ENCODE data around the gene LRRC32. TPM values are rescaled to one million over a fixed set of nuclear protein-coding genes. Genes with fewer than 3 reads are reported as not detected.

The LRRC32 gene
- polyA plus RNA-seq, 2 donors: 8.1 to 8.5 TPM

- H3K36me3 ChIP-seq (ENCODE audit: control insufficient read depth in 2 of 2, insufficient read depth in 2 of 2, low read length in 1 of 2): no peaks in the 10 kb centered on the region
- H3K27ac ChIP-seq (ENCODE audit: low read depth in 2 of 2, low read length in 1 of 2): no peak overlapping the region
- no peaks in the 10 kb centered on the region for H3K27me3 ChIP-seq (ENCODE audit: control insufficient read depth in 1 of 2, insufficient read depth in 2 of 2, low read length in 2 of 2)
- no peaks in the 10 kb centered on the region for H3K9me3 ChIP-seq (ENCODE audit: control insufficient read depth in 2 of 2, insufficient read depth in 1 of 2, low read depth in 1 of 2, low read length in 1 of 2)
- 50 to 82% methylated on average over 1 of the region's 1 CpG for WGBS, 2 donors
- no peak overlapping the region for H3K4me3 ChIP-seq (ENCODE audit: low read depth in 1 of 2, low read length in 2 of 2)
- H3K4me1 ChIP-seq (ENCODE audit: control insufficient read depth in 2 of 2, insufficient read depth in 2 of 2, low read length in 1 of 2): peaks cover 0 to 2% of the 10 kb centered on the region in 2 donors
Observed at GRCh38 chr11:76691655-76692054, 21.1 kb upstream of the LRRC32 start.

- no peaks in the 10 kb centered on the region for H3K36me3 ChIP-seq (ENCODE audit: control insufficient read depth in 2 of 2, insufficient read depth in 2 of 2, low read length in 1 of 2)
- H3K9me3 ChIP-seq (ENCODE audit: control insufficient read depth in 2 of 2, insufficient read depth in 1 of 2, low read depth in 1 of 2, low read length in 1 of 2): no peaks in the 10 kb centered on the region
- 87 to 88% methylated on average over 3 of the region's 3 CpGs for WGBS, 2 donors
- H3K27me3 ChIP-seq (ENCODE audit: control insufficient read depth in 1 of 2, insufficient read depth in 2 of 2, low read length in 2 of 2): no peaks in the 10 kb centered on the region
- no peak overlapping the region for H3K4me3 ChIP-seq (ENCODE audit: low read depth in 1 of 2, low read length in 2 of 2)
- H3K4me1 ChIP-seq (ENCODE audit: control insufficient read depth in 2 of 2, insufficient read depth in 2 of 2, low read length in 1 of 2): peaks cover 0 to 2% of the 10 kb centered on the region in 2 donors
- H3K27ac ChIP-seq (ENCODE audit: low read depth in 2 of 2, low read length in 1 of 2): no peak overlapping the region
Observed at GRCh38 chr11:76690736-76691135, 20.2 kb upstream of the LRRC32 start.

GRCh38 chr11:76689313-76690260 lies 19.0 kb upstream of the LRRC32 start:
- Histone ChIP-seq H3K9me3 (ENCODE audit: control insufficient read depth in 2 of 2, insufficient read depth in 1 of 2, low read depth in 1 of 2, low read length in 1 of 2) (peaks cover 0 to 1% of the 10 kb centered on the region in 2 donors), H3K4me1 (ENCODE audit: control insufficient read depth in 2 of 2, insufficient read depth in 2 of 2, low read length in 1 of 2) (peaks cover 0 to 2% of the 10 kb centered on the region in 2 donors), H3K36me3 (ENCODE audit: control insufficient read depth in 2 of 2, insufficient read depth in 2 of 2, low read length in 1 of 2) (no peaks in the 10 kb centered on the region), H3K27me3 (ENCODE audit: control insufficient read depth in 1 of 2, insufficient read depth in 2 of 2, low read length in 2 of 2) (no peaks in the 10 kb centered on the region), H3K27ac (ENCODE audit: low read depth in 2 of 2, low read length in 1 of 2) (no peak overlapping the region), H3K4me3 (ENCODE audit: low read depth in 1 of 2, low read length in 2 of 2) (no peak overlapping the region)
- WGBS, 2 donors: 74 to 77% methylated on average over 24 to 26 of the region's 26 CpGs

DNA sequence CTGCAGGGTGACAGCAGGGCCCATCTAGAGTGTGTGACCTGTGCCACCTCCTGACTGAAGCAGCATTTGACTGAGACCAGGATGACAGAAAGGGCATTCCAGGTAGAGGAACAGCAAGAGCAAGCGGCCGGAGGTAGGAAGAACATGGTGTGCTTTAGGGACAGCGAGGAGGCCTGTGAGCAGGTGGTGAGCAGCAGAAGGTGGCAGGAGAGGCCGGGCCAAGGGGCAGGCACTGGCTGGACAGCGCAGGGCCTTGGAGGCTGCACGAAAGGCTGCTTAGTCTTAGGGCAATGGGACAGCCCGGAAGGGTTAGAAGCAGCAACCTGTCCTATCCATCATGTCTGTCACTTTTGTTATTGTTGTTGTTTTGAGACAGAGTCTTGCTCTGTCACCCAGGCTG lies 17.6 kb upstream of the LRRC32 start:
- Histone ChIP-seq H3K36me3 (ENCODE audit: control insufficient read depth in 2 of 2, insufficient read depth in 2 of 2, low read length in 1 of 2) (no peaks in the 10 kb centered on the region), H3K4me3 (ENCODE audit: low read depth in 1 of 2, low read length in 2 of 2) (no peak overlapping the region), H3K27ac (ENCODE audit: low read depth in 2 of 2, low read length in 1 of 2) (no peak overlapping the region), H3K27me3 (ENCODE audit: control insufficient read depth in 1 of 2, insufficient read depth in 2 of 2, low read length in 2 of 2) (no peaks in the 10 kb centered on the region), H3K4me1 (ENCODE audit: control insufficient read depth in 2 of 2, insufficient read depth in 2 of 2, low read length in 1 of 2) (peaks cover 0 to 2% of the 10 kb centered on the region in 2 donors), H3K9me3 (ENCODE audit: control insufficient read depth in 2 of 2, insufficient read depth in 1 of 2, low read depth in 1 of 2, low read length in 1 of 2) (peaks cover 0 to 4% of the 10 kb centered on the region in 2 donors)
- WGBS, 2 donors: 92 to 95% methylated on average over 7 of the region's 7 CpGs

DNA sequence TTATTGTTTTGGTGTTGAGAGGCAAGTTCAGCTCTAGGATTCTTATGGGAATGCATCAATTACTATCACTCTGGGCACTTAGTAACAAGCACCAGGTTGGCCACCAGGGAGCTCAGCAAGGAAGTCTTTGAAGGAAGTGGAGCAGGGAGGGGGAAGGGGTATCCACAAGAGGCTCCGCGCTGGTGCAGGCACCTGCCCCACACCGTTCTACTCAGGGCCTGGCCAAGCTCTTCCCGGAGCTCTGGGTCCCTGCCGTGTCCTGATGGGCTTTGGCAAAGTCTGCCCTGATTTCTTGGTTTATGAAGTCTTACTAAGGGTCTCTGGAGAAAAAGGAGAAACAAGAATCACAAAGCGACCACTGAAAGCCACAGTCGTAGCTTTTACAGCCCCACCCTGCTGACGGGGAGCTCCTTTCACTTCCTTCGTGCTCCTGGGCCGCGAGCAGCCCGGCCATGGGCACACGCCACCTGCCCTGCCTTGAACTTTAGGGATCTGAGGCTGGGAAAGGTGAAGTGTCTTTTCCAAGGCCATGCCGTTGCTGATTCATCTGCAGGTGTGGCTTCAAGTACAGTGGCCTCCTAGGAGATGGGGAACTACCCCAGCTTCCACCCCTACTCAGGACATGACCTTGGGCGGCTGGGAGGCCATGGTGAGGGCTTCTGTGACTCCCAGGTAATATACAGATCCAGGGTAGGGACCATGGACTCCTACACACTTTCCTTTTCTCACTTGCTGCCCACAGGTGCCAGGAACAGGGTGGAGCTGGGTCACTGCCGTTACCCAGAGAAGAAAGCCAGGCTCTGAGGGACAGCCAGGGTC lies 15.9 kb upstream of the LRRC32 start:
- peaks cover 0 to 4% of the 10 kb centered on the region in 2 donors for H3K9me3 ChIP-seq (ENCODE audit: control insufficient read depth in 2 of 2, insufficient read depth in 1 of 2, low read depth in 1 of 2, low read length in 1 of 2)
- H3K27ac ChIP-seq (ENCODE audit: low read depth in 2 of 2, low read length in 1 of 2): no peak overlapping the region
- H3K4me3 ChIP-seq (ENCODE audit: low read depth in 1 of 2, low read length in 2 of 2): no peak overlapping the region
- no peaks in the 10 kb centered on the region for H3K27me3 ChIP-seq (ENCODE audit: control insufficient read depth in 1 of 2, insufficient read depth in 2 of 2, low read length in 2 of 2)
- WGBS, 2 donors: 66 to 69% methylated on average over 16 of the region's 16 CpGs
- peaks cover 0 to 2% of the 10 kb centered on the region in 2 donors for H3K4me1 ChIP-seq (ENCODE audit: control insufficient read depth in 2 of 2, insufficient read depth in 2 of 2, low read length in 1 of 2)
- H3K36me3 ChIP-seq (ENCODE audit: control insufficient read depth in 2 of 2, insufficient read depth in 2 of 2, low read length in 1 of 2): no peaks in the 10 kb centered on the region

GRCh38 chr11:76685831-76686230 lies 15.3 kb upstream of the LRRC32 start:
- Histone ChIP-seq H3K27ac (ENCODE audit: low read depth in 2 of 2, low read length in 1 of 2) (no peak overlapping the region), H3K27me3 (ENCODE audit: control insufficient read depth in 1 of 2, insufficient read depth in 2 of 2, low read length in 2 of 2) (no peaks in the 10 kb centered on the region), H3K9me3 (ENCODE audit: control insufficient read depth in 2 of 2, insufficient read depth in 1 of 2, low read depth in 1 of 2, low read length in 1 of 2) (peaks cover 0 to 4% of the 10 kb centered on the region in 2 donors), H3K4me1 (ENCODE audit: control insufficient read depth in 2 of 2, insufficient read depth in 2 of 2, low read length in 1 of 2) (peaks cover 0 to 2% of the 10 kb centered on the region in 2 donors), H3K36me3 (ENCODE audit: control insufficient read depth in 2 of 2, insufficient read depth in 2 of 2, low read length in 1 of 2) (no peaks in the 10 kb centered on the region), H3K4me3 (ENCODE audit: low read depth in 1 of 2, low read length in 2 of 2) (no peak overlapping the region)
- 68 to 72% methylated on average over 7 of the region's 7 CpGs for WGBS, 2 donors

DNA sequence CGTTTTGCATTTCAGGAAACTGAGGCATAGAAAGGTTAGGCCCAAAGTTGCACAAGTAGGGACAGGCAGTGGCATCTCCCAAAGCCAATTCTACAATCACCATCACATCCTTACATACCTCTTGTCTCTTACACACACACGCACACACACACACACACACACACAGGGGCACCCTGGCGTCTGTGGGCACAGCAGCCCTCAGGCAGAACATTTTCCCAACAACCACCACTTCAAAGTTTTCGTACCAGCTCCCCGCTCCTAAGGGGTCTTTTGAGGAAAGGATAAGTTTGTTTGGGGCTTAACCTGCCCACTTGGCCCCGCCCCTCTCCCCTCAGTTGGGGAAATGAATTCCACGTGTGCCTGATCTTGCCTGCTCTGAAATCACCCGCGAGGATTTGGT lies 14.7 kb upstream of the LRRC32 start:
- no peak overlapping the region for H3K4me3 ChIP-seq (ENCODE audit: low read depth in 1 of 2, low read length in 2 of 2)
- H3K36me3 ChIP-seq (ENCODE audit: control insufficient read depth in 2 of 2, insufficient read depth in 2 of 2, low read length in 1 of 2): no peaks in the 10 kb centered on the region
- H3K9me3 ChIP-seq (ENCODE audit: control insufficient read depth in 2 of 2, insufficient read depth in 1 of 2, low read depth in 1 of 2, low read length in 1 of 2): peaks cover 0 to 4% of the 10 kb centered on the region in 2 donors
- H3K27ac ChIP-seq (ENCODE audit: low read depth in 2 of 2, low read length in 1 of 2): no peak overlapping the region
- WGBS, 2 donors: 60 to 81% methylated on average over 9 of the region's 9 CpGs
- H3K27me3 ChIP-seq (ENCODE audit: control insufficient read depth in 1 of 2, insufficient read depth in 2 of 2, low read length in 2 of 2): no peaks in the 10 kb centered on the region
- H3K4me1 ChIP-seq (ENCODE audit: control insufficient read depth in 2 of 2, insufficient read depth in 2 of 2, low read length in 1 of 2): peaks cover 0 to 2% of the 10 kb centered on the region in 2 donors

- H3K4me3 ChIP-seq (ENCODE audit: low read depth in 1 of 2, low read length in 2 of 2): no peak overlapping the region
- H3K27ac ChIP-seq (ENCODE audit: low read depth in 2 of 2, low read length in 1 of 2): no peak overlapping the region
- WGBS, 2 donors: 94 to 96% methylated on average over 5 of the region's 5 CpGs
- no peaks in the 10 kb centered on the region for H3K36me3 ChIP-seq (ENCODE audit: control insufficient read depth in 2 of 2, insufficient read depth in 2 of 2, low read length in 1 of 2)
- peaks cover 0 to 4% of the 10 kb centered on the region in 2 donors for H3K9me3 ChIP-seq (ENCODE audit: control insufficient read depth in 2 of 2, insufficient read depth in 1 of 2, low read depth in 1 of 2, low read length in 1 of 2)
- H3K4me1 ChIP-seq (ENCODE audit: control insufficient read depth in 2 of 2, insufficient read depth in 2 of 2, low read length in 1 of 2): peaks cover 0 to 2% of the 10 kb centered on the region in 2 donors
- no peaks in the 10 kb centered on the region for H3K27me3 ChIP-seq (ENCODE audit: control insufficient read depth in 1 of 2, insufficient read depth in 2 of 2, low read length in 2 of 2)
Observed at GRCh38 chr11:76684516-76684915, 14.0 kb upstream of the LRRC32 start.

DNA sequence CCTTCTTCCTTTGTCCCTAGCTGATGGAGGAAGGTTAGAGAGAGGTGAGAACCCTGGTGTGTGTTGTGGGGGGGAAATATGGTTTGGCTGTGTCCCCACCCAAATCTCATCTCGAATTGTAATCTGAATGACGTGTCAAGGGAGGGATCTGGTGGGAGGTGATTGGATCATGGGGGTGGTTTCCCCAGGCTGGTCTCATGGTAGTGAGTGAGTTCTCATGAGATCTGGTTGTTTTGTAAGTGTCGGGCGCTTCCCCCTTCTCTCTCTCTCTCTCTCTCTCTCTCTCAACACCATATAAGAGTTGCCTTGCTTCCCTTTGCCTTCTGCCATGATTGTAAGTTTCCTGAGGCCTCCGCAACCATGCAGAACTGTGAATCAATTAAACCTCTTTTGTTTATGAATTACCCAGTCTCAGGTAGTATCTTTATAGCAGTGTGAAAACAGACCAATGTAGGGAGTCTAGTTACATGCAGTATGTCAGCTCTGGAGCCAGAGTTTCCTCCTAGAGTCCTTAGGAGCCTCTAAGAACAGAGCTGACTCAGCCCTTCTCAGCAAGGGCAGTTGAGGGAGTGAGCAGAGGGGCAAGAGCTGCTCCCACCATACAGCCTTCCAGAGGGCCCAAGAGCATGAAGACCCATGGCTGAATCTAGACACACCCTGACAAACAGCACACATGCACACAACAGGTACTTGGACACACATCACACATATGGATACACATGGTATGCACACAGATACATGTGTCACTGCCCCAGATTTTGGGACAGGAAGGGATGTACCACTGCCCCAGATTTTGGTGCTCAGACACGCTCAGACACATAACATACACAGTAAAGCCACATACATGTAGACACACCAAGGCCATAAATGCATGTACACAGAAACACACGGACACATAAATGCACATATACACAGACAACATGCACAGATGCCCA lies 12.9 kb upstream of the LRRC32 start:
- H3K9me3 ChIP-seq (ENCODE audit: control insufficient read depth in 2 of 2, insufficient read depth in 1 of 2, low read depth in 1 of 2, low read length in 1 of 2): peaks cover 0 to 4% of the 10 kb centered on the region in 2 donors
- H3K36me3 ChIP-seq (ENCODE audit: control insufficient read depth in 2 of 2, insufficient read depth in 2 of 2, low read length in 1 of 2): no peaks in the 10 kb centered on the region
- no peaks in the 10 kb centered on the region for H3K27me3 ChIP-seq (ENCODE audit: control insufficient read depth in 1 of 2, insufficient read depth in 2 of 2, low read length in 2 of 2)
- no peak overlapping the region for H3K27ac ChIP-seq (ENCODE audit: low read depth in 2 of 2, low read length in 1 of 2)
- 88 to 90% methylated on average over 7 of the region's 7 CpGs for WGBS, 2 donors
- no peak overlapping the region for H3K4me3 ChIP-seq (ENCODE audit: low read depth in 1 of 2, low read length in 2 of 2)
- no peaks in the 10 kb centered on the region for H3K4me1 ChIP-seq (ENCODE audit: control insufficient read depth in 2 of 2, insufficient read depth in 2 of 2, low read length in 1 of 2)
